Liver (tissue), 9 donors: ENCODE measurements around the gene ACSF2. TPM values are rescaled to one million over a fixed set of nuclear protein-coding genes. Genes with fewer than 3 reads are reported as not detected.

ENCODE experiments used
- DNase-seq: peaks from one replicate; pipeline ENCODE4 v3.0.0-alpha.2; 2017; ENCODE audit warnings: low spot score
- H3K27ac ChIP-seq, 2 donors: one replicate each; pipeline ENCODE4 v1.7.0; 2013; ENCODE audit warnings: inconsistent platforms in 2 of 2, low read length in 2 of 2, control low read depth in 1 of 2, low read depth in 1 of 2, mild to moderate bottlenecking in 1 of 2
- H3K27me3 ChIP-seq, 4 donors: one replicate each; pipeline versions ENCODE4 v1.6.1 to v1.7.0; 2013; ENCODE audit warnings: low read length in 3 of 4, inconsistent platforms in 1 of 4, mild to moderate bottlenecking in 1 of 4, moderate library complexity in 1 of 4; ENCODE audit not compliant: control insufficient read depth in 4 of 4, insufficient read depth in 4 of 4
- H3K36me3 ChIP-seq, 4 donors: one replicate each; pipeline versions ENCODE4 v1.6.1 to v1.7.0; 2013; ENCODE audit warnings: low read length in 3 of 4, mild to moderate bottlenecking in 3 of 4, low read depth in 1 of 4, moderate library complexity in 1 of 4; ENCODE audit not compliant: control insufficient read depth in 4 of 4, insufficient read depth in 3 of 4
- H3K4me1 ChIP-seq, 4 donors: one replicate each; pipeline versions ENCODE4 v1.6.1 to v1.7.0; 2013; ENCODE audit warnings: low read length in 3 of 4, mild to moderate bottlenecking in 3 of 4, moderate library complexity in 1 of 4; ENCODE audit not compliant: control insufficient read depth in 4 of 4, insufficient read depth in 4 of 4
- H3K4me3 ChIP-seq, 3 donors: one replicate each; pipeline versions ENCODE4 v1.6.1 to v1.7.0; 2013; ENCODE audit warnings: low read length in 3 of 3, control low read depth in 1 of 3, low read depth in 1 of 3, mild to moderate bottlenecking in 1 of 3
- H3K9ac ChIP-seq, 2 donors: one replicate each; pipeline ENCODE4 v1.7.0; 2013; ENCODE audit warnings: low read length in 2 of 2, mild to moderate bottlenecking in 2 of 2, moderate library complexity in 2 of 2, control low read depth in 1 of 2, low read depth in 1 of 2
- H3K9me3 ChIP-seq, 4 donors: one replicate each; pipeline versions ENCODE4 v1.6.1 to v1.7.0; 2013; ENCODE audit warnings: low read length in 3 of 4; ENCODE audit not compliant: control insufficient read depth in 4 of 4
- ATF3 ChIP-seq: IDR thresholded peaks from 2 replicates; pipeline ENCODE4 v1.6.1; 2016; ENCODE audit warnings: antibody characterized with exemption
- CTCF ChIP-seq: fragments of 150-350 bp; IDR thresholded peaks from 2 replicates; pipeline ENCODE4 v1.5.1; 2017; ENCODE audit warnings: improper control_type of control experiment, low read depth, low read length; ENCODE audit not compliant: missing input control
- EGR1 ChIP-seq, 2 donors: IDR thresholded peaks; 2 replicates each; pipeline ENCODE4 v1.6.1; 2016 to 2018; ENCODE audit warnings: antibody characterized with exemption in 2 of 2, low read depth in 2 of 2
- FOXA1 ChIP-seq: IDR thresholded peaks from 2 replicates; pipeline ENCODE4 v1.6.1; 2016; ENCODE audit warnings: antibody characterized with exemption
- FOXA2 ChIP-seq: IDR thresholded peaks from 2 replicates; pipeline ENCODE4 v1.6.1; 2016; ENCODE audit warnings: antibody characterized with exemption
- GABPA ChIP-seq, 2 donors: IDR thresholded peaks in 1 of 2; conservative IDR thresholded peaks in 1 of 2; 2 replicates each; pipeline ENCODE4 v1.6.1; 2016; ENCODE audit warnings: antibody characterized with exemption in 2 of 2, mild to moderate bottlenecking in 1 of 2, moderate library complexity in 1 of 2
- HNF4A ChIP-seq, 2 donors: conservative IDR thresholded peaks; 2 replicates each; pipeline ENCODE4 v1.6.1; 2016; ENCODE audit warnings: antibody characterized with exemption in 2 of 2, mild to moderate bottlenecking in 2 of 2
- HNF4G ChIP-seq: IDR thresholded peaks from 2 replicates; pipeline ENCODE4 v1.6.1; 2016; ENCODE audit warnings: antibody characterized with exemption
- JUND ChIP-seq, 2 donors: IDR thresholded peaks; 2 replicates each; pipeline ENCODE4 v1.6.1; 2016; ENCODE audit warnings: antibody characterized with exemption in 2 of 2
- MAX ChIP-seq: IDR thresholded peaks from 2 replicates; pipeline ENCODE4 v1.6.1; 2016; ENCODE audit warnings: antibody characterized with exemption
- NR2F2 ChIP-seq: IDR thresholded peaks from 2 replicates; pipeline ENCODE4 v1.6.1; 2016; ENCODE audit warnings: antibody characterized with exemption
- RAD21 ChIP-seq, 2 donors: IDR thresholded peaks; 2 replicates each; pipeline ENCODE4 v1.6.1; 2016; ENCODE audit warnings: antibody characterized with exemption in 2 of 2, mild to moderate bottlenecking in 2 of 2
- REST ChIP-seq: IDR thresholded peaks from 2 replicates; pipeline ENCODE4 v1.6.1; 2016; ENCODE audit warnings: antibody characterized with exemption, mild to moderate bottlenecking
- RXRA ChIP-seq, 2 donors: IDR thresholded peaks; 2 replicates each; pipeline ENCODE4 v1.6.1; 2017 to 2018; ENCODE audit warnings: antibody characterized with exemption in 2 of 2, mild to moderate bottlenecking in 1 of 2
- SP1 ChIP-seq: IDR thresholded peaks from 2 replicates; pipeline ENCODE4 v1.6.1; 2018; ENCODE audit warnings: antibody characterized with exemption, mild to moderate bottlenecking
- TAF1 ChIP-seq: conservative IDR thresholded peaks from 2 replicates; pipeline ENCODE4 v1.6.1; 2016; ENCODE audit warnings: antibody characterized with exemption, mild to moderate bottlenecking
- WGBS: extraction: QIAGEN DNeasy Blood & Tissue Kit; methylation state at CpG from one replicate; pipeline ENCODE4 v1.1.7; 2013; 5-methylcytosine and 5-hydroxymethylcytosine counted together
- polyA plus RNA-seq, 2 donors: library from polyadenylated mRNA; stranded (reverse) in 1 of 2; unstranded in 1 of 2; fragments of 200-250 nt in 1 of 2; fragments of >200 nt in 1 of 2; fragmentation: Nextera tagmentation in 1 of 2; extraction: Ambion mirVana in 1 of 2; gene quantifications; one replicate each; pipeline versions ENCODE4 v1.2.1 to v1.2.3, GENCODE V29; 2013 to 2015
- total RNA-seq, 2 donors: library from RNA; depleted of rRNA; stranded (reverse); fragments of >200 nt; gene quantifications; one replicate each; pipeline ENCODE4 v1.2.3, GENCODE V29; 2014
- donor health status: healthy.
- donor health status: healthy.
- donor health status: healthy.
- donor health status: healthy.
- donor health status: healthy.

The ACSF2 gene
- total and polyA plus RNA-seq, 4 donors: 18.9 to 34.3 (median 21.1) TPM

GRCh38 chr17:50479522-50480141 lies 53.6 kb downstream of the ACSF2 start:
- TF ChIP-seq CTCF: peak; percentile 47
- TF ChIP-seq MAX: no peak
- TF ChIP-seq FOXA1: no peak
- TF ChIP-seq HNF4A (conservative IDR thresholded peaks at IDR 0.05): peak; percentile 21 to 33
- TF ChIP-seq SP1: no peak
- TF ChIP-seq RAD21 (IDR thresholded peaks at IDR 0.05): peak; percentile 40 to 66
- TF ChIP-seq TAF1: no peak
- peak in 1 of 2 donors; percentile 35 for TF ChIP-seq RXRA (IDR thresholded peaks at IDR 0.05)
- Histone ChIP-seq H3K27me3 (no peaks in the 10 kb centered on the region), H3K9ac (no peak overlapping the region), H3K27ac (peak overlapping the region; percentile 91 to 95), H3K9me3 (no peaks in the 10 kb centered on the region), H3K36me3 (peaks cover 8 to 10% (median 9%) of the 10 kb centered on the region in 4 donors), H3K4me1 (peaks cover 5 to 62% (median 45%) of the 10 kb centered on the region in 4 donors), H3K4me3 (peak overlapping the region in 2 of 3 donors; percentile 70 to 82)
- peak; percentile 68 for DNase-seq
- 19% methylated on average over 19 of the region's 19 CpGs for WGBS

GRCh38 chr17:50480142-50480764 lies 54.2 kb downstream of the ACSF2 start:
- 81% methylated on average over 7 of the region's 7 CpGs for WGBS
- peaks cover 11 to 16% (median 13%) of the 10 kb centered on the region in 4 donors for H3K36me3 ChIP-seq
- H3K27me3 ChIP-seq: no peaks in the 10 kb centered on the region
- no peaks in the 10 kb centered on the region for H3K9me3 ChIP-seq
- H3K4me3 ChIP-seq: no peak overlapping the region
- TF ChIP-seq JUND (IDR thresholded peaks at IDR 0.05): no peak
- no peak for TF ChIP-seq EGR1 (IDR thresholded peaks at IDR 0.05; ENCODE audit: low read depth in 2 of 2)
- TF ChIP-seq TAF1: no peak
- no peak for TF ChIP-seq GABPA (IDR thresholded peaks at IDR 0.05 in 1 of 2, conservative IDR thresholded peaks at IDR 0.05 in 1 of 2)
- no peak for TF ChIP-seq SP1
- TF ChIP-seq ATF3: no peak
- no peak for TF ChIP-seq FOXA2
- TF ChIP-seq HNF4G: no peak
- TF ChIP-seq NR2F2: no peak
- TF ChIP-seq HNF4A (conservative IDR thresholded peaks at IDR 0.05): no peak
- no peak for TF ChIP-seq RAD21 (IDR thresholded peaks at IDR 0.05)
- TF ChIP-seq REST: no peak
- H3K9ac ChIP-seq: no peak overlapping the region
- no peak for DNase-seq
- peaks cover 2 to 55% (median 41%) of the 10 kb centered on the region in 4 donors for H3K4me1 ChIP-seq
- H3K27ac ChIP-seq: no peak overlapping the region
